GM19324 (cell line): ENCODE data around the gene LAMA2.

Experiments
- ATAC-seq: cut with Tn5 transposase; IDR thresholded peaks from one replicate; pipeline ENCODE4 v1.9.1; 2021; ENCODE audit warnings: mild to moderate bottlenecking, moderate library complexity; ENCODE audit not compliant: unreplicated experiment, low FRiP score

The LAMA2 gene

GRCh38 chr6:129344379-129344778, 461.4 kb downstream of the LAMA2 start:
- no peak for ATAC-seq

DNA sequence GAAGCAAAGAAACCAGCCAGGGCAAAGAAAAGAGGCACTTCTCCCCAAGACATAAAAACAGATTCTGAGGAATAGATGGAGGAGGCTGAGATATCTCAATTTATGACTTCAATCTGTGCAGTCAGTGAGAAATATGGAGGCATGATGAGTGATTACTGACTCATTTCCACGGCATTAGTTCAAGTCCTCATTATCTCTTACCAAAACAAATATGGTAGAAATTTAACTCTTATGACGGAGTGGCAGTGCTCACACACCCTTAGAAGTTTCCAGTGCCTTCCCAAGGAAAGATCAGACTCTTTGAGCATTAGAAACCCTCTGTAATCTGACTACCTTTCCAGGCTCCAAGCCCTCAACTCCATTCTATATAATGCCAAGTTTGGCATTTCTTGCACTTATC, 463.0 kb downstream of the LAMA2 start:
- ATAC-seq = no peak

DNA sequence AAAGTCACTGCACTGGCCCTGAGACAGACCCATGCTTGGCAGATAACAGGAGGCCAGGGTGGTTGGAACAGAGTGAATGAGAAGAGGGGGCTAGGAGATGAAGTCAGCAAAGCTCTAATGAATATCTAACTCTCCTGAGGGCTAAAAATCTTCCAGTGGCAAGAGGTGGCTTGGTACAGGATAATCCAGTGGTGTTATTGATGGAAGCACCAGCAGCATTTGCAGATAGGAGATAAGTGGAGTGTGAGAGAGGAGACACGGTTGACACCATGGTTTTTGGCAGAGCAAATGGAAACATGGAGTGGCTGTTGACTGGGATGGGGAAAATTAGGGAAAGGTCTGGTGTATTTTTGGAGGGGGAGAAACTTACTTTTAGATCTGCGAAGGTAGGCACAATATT, 464.0 kb downstream of the LAMA2 start:
- ATAC-seq = no peak

DNA sequence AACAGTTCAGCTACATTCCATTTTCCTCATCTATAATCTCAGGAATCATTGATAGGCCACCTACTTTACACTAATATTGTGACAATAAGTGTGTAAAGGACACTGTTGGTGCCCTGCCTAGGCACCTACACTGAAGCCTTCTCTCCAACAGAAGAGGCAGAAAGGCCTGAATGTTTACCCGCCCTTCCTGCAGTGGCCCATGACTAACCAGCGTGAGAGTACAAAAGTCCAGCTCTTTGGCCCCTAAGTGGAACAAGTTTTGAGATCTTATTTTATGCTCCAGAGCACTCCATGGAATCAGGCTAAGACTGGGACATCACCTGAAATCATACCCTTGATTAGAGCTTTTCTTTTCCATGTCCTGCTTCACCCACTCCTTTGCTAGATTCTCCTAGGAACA, 467.3 kb downstream of the LAMA2 start:
- no peak for ATAC-seq

DNA sequence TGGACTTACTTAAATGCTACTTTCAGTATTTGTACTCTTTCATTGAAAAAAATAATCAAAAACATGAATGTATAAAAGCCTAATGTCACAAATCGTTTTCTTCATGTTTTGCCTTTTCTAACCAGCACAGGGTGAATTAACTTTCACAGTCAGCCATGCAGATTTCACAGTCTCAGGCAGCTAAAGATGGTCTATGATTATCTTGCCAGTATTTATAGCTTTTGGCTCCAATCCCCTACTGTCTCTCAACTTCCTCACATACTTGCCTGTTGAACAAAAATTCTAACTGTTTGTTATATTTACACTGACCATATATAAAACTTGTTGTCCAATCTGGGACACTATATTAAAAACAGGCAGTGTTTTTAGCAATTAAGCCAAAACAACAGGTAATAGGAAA, 468.9 kb downstream of the LAMA2 start:
- ATAC-seq = no peak

- no peak for ATAC-seq
These were observed 470.1 kb downstream of the LAMA2 start for GRCh38 chr6:129353067-129353466.

DNA sequence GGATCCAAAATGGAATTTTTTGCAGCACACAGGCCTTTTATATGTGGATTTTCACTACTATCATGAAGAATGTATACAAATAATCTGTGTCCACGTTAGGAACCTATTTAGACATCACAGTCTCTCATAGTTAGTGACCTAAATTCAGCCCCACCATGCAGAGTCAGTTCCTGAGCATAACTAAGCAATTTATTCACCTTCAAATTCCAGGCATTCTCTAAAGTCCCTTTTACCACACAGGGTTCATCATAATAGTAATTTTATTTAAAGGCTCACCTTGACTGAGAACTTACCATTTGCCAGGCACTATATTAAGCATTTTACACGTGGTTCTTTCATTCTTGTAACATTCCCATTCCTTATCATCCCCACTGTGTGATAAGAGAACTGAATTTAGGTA, 473.2 kb downstream of the LAMA2 start:
- no peak for ATAC-seq

DNA sequence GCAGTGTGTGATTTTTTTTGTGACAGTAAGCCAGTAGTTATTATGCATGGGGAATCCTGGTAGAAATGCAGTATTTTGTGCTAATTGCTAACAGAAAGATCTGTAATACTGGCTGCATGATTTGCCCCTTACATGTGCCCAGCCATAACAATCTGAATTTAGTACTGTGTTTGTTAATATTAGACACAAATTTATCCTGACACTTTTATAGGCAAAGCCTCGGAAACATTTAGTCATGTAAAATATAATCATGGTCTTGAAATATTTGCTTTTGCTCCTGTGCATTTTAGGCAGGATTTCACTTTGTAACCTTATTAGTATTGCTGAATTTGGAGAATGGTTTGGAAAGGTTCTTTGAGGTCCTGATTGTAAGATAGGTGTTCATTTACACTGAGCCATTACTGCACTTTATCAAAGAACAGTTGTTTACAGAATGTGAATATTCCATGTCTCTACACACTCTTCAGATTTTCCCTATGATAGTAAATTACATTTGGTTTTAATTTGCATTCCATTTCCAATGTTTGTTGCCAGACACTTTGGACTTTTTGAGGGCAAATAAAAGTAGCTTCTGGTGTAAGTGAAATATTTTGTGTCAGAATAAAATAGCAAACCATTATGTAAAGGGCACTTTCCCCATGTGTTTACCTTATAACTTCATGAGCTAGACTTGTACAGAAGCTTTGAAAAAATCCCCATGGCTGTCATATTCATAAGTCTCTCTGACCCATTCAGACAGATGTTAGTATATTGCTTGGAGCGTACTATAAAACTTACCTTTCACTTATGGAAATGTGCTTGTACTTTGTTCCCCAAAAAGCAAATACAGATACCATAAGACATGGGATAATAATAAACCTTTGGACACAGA, 477.1 kb downstream of the LAMA2 start:
- ATAC-seq = no peak

DNA sequence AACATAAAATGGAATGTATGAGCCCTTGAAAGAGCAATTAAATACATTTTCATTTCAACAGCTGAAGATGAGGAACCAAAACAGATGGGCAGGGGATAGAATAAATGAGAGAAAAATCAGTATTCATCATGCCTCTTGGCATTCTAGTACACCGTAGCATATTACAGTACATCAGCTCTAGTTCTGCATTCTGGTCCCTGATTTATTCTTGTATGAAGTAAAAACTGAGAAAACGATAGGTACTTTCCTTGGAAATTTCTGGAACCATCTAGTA, 477.7 kb downstream of the LAMA2 start:
- ATAC-seq = no peak

GRCh38 chr6:129364037-129364436, 481.1 kb downstream of the LAMA2 start:
- no peak for ATAC-seq

DNA sequence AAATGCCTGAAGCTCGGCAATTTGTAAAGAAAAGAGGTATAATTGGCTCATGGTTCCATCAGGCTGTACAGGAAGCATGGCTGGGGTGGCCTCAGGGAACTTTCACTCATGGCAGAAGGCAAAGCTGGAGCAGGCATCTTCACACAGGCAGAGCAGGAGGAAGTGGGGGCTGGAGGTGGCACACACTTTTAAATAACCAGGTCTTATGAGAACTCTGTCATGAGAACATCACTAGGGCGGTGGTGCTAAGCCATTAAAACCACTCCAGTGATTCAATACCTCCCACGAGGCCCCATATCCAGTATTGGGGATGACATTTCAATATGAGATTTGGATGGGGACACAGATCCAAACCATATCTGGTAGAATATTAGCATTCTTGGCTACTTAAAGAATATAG, 481.8 kb downstream of the LAMA2 start:
- no peak for ATAC-seq

DNA sequence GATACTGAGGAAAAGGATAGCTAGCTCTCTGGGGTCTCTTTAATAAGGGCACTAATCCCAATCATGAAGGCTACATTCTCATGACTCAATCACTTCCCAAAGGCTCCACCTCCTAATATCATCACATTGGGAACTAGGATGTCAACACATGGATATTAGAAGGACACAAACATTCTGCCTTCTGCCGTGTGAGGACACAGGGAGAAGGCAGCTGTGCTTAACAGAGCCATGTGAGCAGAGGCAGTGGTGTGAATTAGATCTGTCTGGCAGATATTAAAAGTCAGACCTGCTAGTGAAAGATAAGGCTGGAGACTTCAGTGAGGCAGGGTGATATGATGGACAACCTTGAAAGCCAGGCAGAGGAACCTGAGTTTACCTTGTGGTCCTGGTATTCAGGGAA, 485.1 kb downstream of the LAMA2 start:
- ATAC-seq = no peak

GRCh38 chr6:129368970-129369369, 486.0 kb downstream of the LAMA2 start:
- ATAC-seq = no peak

- no peak for ATAC-seq
These were observed 486.8 kb downstream of the LAMA2 start for GRCh38 chr6:129369737-129370136.

GRCh38 chr6:129370268-129370916, 487.5 kb downstream of the LAMA2 start:
- ATAC-seq = no peak

DNA sequence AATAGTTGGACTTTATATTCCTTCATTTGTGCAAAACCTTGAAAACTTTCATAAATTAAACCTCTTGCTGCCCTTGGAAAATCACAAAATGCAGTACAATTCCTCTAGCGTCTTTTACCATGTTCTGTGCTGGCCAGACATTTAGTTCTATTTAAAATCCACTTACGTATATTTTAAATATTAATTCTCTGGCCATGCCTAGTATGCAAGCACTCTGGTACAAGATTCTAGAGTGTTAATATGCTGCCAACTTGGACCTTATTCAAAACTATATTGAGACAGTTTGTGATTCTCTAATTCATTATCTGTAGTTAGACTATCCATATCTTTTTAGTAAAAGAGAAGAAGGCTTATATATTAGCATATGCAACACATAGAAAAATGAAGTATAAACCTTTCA, 498.9 kb downstream of the LAMA2 start:
- no peak for ATAC-seq

- ATAC-seq = no peak
These were observed 500.0 kb downstream of the LAMA2 start for GRCh38 chr6:129382916-129383315.

GRCh38 chr6:129385117-129385516, 502.2 kb downstream of the LAMA2 start:
- ATAC-seq = no peak

GRCh38 chr6:129390900-129391299, 508.0 kb downstream of the LAMA2 start:
- no peak for ATAC-seq

DNA sequence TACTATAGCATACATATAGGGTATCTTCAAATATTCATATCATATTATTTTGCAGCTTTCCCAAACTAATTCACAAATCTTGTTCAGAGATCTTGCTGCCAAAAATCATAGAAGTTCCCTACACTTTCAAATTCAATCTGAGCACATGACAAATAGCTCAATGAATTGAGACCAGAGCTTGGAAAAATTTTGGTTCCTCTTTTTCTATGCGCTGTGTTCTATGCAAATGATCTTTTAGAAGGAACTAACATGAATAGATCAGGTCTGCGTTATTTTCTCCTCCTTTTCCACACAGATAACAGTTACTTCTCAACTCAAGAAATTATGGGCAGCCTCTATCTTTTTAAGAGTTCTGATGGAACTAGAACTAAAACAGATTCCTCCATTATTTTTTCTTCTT, 510.7 kb downstream of the LAMA2 start:
- no peak for ATAC-seq

GRCh38 chr6:129398764-129399163, 515.8 kb downstream of the LAMA2 start:
- no peak for ATAC-seq

DNA sequence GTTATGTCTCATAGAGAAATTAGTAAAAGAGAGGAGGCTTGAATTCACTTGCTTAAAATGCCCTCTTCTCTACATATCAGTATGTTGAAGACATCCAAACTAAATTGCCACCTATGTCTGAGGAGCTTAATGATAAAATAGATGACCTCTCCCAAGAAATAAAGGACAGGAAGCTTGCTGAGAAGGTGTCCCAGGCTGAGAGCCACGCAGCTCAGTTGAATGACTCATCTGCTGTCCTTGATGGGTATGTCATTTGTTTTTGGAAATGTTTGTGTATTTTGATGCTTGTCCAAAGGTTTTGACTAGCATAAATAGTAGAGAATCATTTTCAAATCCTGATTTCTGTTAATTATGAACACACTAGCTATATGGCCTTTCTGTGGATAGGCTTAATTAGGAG, 519.3 kb downstream of the LAMA2 start:
- ATAC-seq = no peak
